HG03045 (cell line): ENCODE measurements around the gene KCNG3.

Experiments used
- ATAC-seq: cut with Tn5 transposase; IDR thresholded peaks from one replicate; pipeline ENCODE4 v1.9.1; 2021; ENCODE audit warnings: mild to moderate bottlenecking, moderate library complexity; ENCODE audit not compliant: unreplicated experiment

The KCNG3 gene

DNA sequence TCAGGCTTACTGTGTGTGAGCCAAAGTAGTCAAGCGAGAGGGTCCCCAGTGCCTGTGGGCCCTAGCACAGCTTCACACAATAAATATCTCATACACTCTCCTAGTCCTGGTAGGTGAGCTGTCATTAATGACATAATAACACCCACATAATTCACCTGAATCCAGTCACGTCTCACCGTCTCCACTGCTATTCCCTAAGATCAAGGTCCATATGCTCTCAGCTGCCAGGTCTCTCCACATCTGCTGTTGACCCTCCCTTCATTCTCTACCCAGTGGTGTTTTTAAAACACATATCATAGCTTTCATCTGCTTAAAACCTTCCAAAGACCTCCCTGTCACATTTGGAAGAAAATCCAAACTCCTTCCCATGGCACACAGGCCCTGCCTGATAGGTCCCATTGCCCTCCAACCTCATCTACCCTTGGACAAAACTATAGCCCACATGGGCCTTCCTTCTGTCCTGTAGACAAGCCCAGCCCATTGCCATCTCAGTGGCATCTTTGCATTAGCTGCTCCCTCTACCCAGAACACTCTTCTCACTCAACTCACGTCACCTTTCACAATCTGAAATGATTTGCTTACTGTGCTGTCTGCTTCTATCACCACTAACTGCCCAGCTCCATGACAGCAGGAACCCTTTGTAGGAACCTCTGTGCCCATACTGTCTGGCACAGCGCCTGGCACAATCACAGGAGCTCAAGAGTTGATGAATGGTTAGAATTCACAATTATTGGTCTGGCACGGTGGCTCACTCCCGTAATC, 7.5 kb downstream of the KCNG3 start:
- no peak for ATAC-seq

DNA sequence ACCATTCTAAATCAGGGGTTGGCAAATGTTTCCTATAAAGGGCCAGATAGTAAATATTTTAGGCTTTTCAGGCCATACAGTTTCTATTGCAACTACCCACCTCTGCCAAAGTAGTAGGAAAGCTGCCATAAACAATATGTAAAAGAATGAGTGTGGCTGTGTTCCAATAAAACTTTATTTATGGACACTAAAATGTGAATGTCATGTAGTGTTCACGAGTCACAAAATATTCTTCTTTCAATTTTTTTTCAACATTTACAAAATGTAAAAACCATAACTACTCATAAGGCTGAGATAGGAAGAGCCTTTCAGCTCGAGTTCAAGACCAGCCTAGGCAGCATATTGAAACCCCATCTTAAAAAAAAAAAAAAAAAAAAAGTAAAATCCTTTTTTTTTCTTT, 13.4 kb downstream of the KCNG3 start:
- no peak for ATAC-seq

DNA sequence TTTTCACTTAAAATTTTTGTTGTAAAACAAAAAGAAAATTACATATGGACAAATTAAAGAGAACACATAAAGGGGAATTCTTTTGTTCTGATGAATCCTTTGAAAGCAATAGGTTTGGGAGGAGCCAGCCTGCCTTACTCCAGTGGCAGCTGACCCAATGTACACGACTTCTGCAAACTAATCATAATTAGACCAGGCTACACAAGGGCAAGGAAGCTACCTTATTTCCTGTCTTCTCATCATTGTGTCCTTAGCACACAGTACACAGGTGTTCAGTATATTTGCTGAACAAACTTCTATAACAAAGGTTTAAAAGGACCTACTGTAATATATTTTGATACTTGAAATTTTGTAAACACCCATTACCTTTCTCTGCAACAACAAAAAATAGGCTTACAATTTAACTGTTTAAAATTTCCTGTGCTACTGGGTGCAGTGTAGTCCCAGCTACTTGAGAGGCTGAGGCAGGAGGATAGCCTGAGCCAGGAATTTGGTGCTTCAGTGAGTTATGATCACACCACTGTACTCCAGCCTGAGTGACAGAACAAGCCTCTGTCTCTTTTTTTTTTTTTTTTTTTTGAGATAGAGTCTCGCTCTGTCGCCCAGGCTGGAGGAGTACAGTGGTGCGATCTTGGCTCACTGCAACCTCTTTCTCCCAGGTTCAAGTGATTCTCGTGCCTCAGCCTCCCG, 18.9 kb downstream of the KCNG3 start:
- no peak for ATAC-seq

DNA sequence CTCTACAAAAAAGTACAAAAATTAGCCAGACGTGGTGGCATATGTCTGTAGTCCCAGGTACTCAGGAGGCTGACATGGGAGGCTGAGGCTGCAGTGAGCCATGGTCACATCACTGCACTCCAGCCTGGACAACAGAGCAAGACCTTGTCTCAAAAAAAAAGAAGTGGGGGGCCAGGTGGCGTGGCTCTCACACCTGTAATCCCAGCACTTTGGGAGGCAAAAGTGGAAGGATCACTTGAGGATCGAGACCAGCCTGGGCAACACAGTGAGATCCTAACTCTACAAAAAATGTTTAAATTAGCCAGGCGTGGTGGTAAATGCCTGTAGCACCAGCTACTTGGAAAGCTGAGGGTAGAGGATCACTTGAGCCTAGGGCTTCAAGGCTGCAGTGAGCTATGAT, 23.1 kb downstream of the KCNG3 start:
- no peak for ATAC-seq

DNA sequence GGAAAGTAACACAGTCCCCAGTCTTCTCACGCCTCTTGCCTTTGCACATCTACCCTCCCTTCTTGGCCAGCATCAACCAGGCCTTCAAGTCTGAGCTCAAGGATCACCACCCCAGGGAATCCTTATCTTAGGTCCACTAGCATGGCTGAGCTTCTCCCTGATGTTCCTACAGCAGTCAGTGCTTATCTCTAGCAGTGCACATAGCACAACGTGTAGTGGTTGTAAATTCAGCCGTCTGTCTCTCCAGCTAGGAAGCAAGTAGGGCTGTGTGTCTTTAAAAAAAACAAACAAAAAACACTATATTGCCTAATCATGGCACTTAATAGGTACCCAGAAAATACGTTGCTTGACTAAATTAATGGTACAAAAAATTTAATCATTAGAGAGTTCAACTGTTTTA, 29.2 kb downstream of the KCNG3 start:
- no peak for ATAC-seq

DNA sequence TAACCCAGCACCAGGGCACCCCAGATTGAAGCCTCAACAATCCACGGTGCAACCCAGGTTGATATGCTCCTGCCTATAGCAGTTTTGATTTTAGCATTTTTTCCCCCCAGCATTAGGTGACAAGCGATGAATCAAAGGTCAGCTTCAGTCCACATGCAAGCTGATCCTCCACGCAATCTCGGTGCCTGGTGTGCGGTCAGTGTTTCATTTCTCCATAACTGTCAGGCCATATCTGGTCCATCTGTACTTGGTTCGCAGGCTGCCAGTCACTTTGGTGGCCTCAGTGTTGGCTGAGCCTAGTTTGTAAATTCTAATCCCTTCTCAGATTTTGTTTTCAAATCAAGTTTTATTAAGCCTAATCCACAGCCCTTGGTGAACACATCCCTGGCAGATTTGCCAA, 30.2 kb downstream of the KCNG3 start:
- no peak for ATAC-seq

DNA sequence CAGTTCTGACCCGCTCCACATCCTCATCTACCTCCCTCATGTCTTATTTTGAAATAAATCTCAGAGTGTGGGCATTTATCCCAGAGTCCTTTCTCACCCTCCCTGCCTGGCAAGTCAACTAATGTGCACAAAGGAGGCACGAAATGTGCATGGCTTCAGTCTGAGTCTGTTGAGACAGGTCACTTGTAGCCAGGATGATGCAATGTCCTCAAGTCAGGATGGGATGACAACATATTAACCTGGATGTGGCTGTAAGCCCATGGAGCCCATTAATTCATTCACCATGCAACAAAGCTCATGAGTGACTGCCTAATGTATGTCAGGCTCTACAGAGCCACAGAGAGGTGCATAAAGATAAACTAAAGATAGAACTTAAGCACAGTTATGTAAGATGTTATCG, 34.5 kb downstream of the KCNG3 start:
- no peak for ATAC-seq

DNA sequence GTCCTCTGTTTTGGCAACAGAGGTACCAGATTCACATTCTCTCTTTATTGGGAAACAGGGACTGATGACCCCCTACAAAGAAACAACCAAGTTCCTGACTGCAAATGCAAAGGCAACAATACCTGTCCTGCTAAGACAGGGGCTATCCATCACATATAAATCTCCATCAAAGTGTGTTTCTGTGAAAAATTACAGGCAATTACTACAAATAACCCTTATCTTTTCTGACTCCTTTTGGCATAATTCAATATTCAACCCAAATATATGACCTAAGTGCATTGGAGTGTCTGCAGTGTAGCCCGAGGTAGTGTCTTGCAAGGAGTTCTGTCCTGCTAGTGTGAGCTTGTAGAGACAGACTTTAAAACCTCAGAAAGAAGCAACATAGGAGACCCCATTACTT, 35.4 kb downstream of the KCNG3 start:
- no peak for ATAC-seq

DNA sequence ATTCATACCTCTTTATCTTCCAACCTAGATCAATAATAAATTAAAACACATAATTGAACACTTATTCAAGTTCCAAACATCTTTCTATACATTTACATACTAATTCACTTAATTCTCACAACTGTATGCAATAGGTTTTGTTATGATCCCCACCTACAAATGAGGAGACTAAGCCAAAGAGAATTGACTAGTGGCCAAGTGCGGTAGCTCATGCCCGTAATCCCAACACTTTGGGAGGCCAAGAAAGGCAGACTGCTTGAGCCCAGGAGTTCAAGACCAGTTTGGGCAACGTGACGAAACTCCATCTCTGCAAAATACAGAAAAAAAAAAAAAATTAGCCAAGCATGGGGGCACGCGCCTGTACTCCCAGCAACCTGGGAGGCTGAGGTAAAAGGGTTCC, 36.8 kb downstream of the KCNG3 start:
- no peak for ATAC-seq

DNA sequence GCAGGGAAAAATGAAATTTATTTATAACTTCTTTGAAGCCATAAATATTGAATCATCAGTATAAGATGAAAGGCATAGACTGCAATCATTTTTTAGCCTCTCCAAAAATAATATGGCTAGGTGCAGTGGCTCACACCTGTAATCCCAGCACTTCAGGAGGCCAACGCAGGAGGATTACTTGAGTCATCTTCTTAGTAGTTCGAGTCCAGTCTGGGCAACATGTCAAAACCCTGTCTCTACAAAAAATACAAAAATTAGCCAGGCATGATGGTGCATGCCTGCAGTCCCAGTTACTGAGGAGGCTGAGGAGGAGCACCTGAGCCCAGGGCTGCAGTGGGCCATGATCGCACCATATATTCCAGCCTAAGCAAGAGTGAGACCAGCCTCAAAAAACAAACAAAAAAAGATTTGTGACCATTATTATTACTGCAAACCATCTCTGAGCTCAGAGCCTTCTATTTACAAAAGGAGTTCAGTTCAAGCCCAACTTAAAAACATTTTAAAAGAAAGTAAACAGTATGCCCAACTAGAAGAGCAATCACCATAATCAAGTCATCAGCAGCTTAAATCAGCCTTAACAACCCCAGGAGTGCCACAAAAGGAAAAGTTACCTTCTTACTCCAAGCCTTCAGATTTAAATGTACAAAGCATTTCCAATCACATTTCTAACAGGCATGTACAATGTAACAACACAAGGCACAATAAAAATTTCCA, 37.5 kb downstream of the KCNG3 start:
- no peak for ATAC-seq

DNA sequence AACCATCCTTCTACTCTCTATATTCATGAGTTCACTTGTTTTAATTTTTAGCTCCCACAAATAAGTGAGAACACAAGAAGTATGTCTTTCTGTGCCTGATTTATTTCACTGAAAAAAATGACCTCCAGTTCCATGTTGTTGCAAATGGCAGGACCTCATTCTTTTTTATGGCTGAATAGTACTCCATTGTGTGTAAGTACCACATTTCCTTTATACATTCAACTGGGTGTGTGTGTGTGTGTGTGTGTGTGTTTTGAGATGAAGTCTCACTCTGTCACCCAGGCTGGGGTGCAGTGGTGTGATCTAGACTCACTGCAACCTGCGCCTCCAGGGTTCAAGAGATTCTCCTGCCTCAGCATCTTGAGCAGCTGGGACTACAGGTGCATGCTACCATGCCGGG, 41.2 kb downstream of the KCNG3 start:
- ATAC-seq: no peak

DNA sequence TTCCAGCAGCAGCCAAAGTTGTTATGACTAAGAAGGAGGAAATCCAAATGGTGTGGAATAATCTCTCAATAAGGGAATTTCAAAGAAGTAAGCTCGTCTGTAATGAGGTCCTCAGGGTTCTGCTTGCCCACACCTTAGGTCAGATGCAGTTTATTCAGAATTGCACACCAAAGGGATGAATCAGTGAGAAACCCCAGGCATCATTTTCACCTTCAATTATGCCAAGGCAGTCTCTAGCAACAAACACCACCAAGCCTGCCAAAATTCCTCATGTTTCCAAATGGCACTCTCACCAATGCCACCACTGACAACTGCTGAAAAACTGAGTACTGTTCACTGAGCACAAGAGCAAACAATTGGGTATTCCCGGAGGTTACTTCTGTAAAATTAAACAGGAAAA, 43.6 kb downstream of the KCNG3 start:
- ATAC-seq: no peak

DNA sequence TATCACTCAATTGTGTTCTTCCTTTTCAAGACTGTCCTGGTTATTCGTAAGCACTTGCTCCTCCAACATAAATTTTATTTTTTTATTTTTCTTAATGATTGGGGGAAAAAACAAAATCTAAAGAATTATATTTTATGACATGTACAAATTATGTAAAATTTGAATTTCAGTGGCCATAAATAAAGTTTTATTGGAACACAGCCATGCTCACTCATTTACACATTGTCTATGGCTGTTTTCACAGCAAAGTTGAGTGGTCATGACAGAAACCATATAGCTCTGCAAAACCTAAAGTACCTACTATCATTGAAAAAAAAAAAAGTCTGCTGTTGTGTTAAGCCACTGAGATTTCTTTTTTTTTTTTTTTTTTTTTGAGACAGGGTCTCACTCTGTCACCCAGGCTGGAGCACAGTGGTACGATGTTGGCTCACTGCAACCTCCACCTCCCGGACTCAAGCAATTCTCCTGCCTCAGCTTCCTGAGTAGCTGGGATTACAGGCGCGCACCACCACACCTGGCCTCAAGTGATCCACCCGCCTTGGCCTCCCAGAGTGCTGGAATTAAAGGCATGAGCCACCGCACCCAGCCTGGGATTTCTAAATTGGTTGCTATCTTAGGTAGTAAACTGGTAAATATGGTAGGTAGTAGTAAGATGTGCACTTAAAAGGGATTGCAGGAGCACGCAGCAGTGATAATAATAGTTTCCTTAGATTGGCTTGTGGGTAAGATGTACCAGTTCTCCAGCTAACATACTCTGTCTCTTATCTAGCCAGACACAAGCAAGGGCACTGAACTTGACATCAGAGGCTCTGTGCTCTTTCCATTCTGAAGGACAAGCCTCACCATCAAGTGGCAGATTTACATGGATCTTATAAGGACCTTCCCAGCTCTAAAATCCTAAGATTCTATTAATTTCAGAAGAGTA, 44.4 kb downstream of the KCNG3 start:
- no peak for ATAC-seq

DNA sequence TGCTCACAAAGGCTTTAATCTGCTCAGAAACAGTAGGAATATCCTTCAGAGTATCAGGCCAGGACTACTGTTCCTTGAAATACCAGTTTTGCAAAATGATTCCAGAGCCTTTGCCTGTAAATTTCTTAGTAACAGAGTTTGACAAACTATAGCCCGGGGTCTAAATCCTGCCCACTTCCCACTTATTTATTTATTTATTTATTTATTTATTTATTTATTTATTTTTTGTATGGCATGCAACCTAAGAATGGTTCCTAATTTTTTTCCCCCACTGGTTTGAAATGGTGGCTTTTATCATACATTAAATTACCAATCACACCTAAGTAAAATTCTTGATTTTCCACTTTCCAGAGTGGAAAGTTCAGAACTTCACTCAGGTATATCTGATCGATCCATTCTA, 45.6 kb downstream of the KCNG3 start:
- no peak for ATAC-seq

DNA sequence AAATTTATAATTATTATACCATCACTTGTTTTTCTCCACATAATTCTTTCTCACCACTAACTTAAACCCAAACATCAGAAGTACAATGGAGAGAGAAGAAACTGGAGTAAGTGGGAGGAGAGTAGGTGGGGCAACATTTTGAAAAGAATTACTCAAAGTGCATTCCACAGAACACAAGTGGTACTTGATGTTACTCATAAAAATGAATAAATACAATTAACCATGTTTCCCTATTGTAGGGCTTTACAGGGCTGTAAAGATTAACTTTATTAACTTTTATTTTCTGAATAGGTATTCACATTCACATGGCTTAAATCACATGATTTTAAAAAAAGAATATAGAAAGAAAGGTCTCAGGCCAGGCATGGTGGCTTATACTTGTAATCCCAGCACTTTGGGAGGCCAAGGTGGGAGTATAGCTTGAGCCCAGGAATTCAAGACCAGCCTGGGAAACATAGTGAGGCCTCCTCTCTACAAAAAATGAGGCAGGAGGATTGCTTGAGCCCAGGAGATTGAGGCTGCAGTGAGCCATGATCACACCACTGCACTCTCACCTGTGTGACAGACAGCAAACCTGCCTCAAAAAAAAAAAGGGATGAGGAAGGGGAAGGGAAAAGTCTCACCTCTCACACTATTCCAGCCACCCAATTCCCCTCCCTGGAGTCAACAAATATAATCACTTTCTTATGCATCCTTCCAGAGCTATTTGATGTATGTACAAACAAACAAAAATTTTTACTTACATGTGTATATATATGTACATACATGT, 47.1 kb downstream of the KCNG3 start:
- ATAC-seq: no peak

DNA sequence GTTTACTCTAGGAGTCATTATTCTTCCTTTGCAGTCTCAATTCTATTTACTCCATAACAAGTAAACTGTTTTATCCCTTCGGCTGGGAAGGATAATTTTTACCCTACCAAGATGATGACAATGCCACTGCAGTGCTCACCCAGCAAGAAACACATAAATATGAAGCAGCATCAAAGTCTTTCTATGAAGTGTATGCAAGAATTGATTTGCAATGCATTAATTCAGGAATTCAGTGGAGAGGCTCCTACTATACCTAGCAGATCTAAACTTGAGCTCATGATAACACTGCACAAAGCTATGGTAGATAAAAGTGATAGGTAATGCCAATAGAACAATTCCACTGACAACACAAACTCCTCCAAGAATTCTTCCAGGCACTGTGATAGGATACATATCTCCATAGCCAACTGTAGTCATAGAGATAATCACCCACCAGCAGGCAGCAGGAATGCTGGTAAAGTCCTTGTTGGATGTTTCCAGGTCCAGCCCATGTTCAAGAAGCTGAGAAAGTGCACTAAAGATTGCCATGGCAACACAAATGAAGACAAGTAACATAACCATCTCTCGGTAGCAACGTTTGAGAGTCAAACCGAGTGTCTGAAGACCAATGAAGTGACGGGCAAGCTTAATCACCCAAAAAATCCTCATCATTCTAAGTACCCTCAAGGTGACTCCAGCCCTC, 49.9 kb downstream of the KCNG3 start:
- ATAC-seq: no peak

DNA sequence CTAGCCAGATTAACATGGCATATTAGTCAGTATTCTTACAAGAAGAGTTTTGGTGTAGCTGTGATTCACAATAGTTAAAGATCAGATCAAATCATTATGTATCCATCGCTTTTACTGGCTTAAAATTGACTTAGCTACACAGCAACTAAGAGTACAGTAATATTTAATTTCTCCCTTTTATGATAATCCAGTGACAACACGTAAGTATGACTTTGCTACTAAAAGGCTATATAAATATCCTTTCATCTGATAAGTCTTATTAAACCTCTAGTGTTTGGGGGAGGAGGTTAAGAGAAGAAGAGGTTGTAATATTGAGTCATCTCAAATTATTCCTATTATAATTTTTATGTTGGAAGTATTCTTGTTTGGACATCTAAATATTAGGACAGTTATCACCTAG, 51.0 kb downstream of the KCNG3 start:
- no peak for ATAC-seq

DNA sequence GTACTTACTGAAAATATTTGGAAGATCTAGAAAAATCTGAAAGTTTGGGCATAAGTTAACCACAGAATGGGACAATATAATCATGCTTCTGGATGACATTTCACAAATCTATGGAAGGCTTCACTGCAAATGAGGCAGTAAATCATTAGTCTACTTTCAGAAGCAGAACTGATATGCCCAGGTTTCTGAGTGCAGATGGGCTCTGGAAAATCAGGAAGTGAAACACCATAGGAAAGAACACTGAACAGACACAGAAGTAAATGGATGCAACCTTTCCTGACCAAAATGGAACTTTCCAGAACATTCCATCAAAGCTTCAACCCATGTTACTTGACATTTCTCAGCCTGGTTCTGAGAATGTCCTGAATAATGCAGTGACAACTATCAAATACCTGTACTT, 55.1 kb downstream of the KCNG3 start:
- no peak for ATAC-seq

DNA sequence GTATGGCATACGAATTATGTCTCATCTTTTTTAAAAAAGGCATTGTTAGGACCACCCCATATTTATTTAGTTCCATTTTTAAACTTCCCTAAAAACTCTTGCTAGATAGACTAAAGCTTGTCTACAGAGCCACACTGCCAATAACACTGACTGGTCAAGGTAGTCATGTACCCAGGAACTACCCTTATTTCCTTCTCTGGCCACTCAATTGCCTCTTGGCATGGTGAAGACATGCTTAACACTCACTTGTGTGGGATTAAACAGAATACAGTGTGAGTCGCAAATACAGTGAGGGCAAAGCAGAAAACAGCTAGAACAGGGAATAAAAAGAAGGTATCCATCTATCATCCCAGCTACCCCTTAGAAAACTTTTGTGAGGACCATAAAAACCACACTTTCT, 57.4 kb downstream of the KCNG3 start:
- no peak for ATAC-seq

DNA sequence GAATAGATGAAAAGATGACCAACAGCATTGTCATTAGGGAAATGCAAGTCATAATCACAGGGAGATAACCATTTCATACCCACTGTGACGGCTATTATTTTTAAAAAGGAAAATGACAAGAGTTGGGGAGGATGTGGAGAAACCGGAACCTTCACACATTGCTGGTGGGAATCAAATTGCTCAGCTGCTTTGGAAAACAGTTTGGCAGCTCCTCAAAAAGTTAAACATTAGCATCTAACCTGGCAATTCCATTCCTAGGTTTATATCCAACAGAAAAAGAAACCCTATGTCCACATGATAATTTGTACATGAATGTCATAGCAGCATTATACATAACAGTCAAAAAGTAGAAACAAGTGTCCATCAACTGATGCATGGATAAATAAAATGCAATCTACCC, 58.2 kb downstream of the KCNG3 start:
- ATAC-seq: no peak
